GM18507 (cell line): ENCODE data around the gene RPH3AL.
"Not testable (repeated sequence)": the region's sequence is repeated elsewhere in the genome, so short reads cannot be mapped to it uniquely, and the experiment has no call there.

Experiments used
- DNase-seq: peaks from one replicate; pipeline ENCODE4 v3.0.0; 2011; ENCODE audit warnings: low read depth; ENCODE audit not compliant: insufficient read length; ENCODE audit errors: extremely low spot score
- FAIRE-seq: peaks from 2 replicates; lab custom pipeline; 2011; peaks lifted over from hg19 to GRCh38; lab: Jason Lieb, UNC

Gene RPH3AL

DNA sequence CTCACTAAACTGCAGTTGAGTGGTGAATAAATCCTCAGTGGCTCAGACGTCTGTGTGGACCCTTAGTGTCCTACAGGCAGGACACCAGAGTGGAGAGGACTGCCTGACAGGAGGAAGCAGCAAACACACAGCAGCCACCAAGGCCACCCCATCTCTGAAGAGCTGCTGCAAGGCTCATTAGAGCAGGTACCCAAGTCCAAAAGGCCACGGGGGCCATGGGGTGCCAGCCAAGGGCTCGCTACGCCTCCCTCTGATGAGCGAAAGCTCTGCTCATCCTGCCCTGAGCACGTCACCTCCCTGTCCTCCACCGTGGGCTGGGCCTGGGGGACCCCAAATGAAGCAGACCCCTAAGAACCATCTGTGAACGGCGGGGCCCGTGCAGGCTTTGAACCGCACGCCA lies 101.1 kb downstream of the RPH3AL start:
- DNase-seq (no peak), FAIRE-seq (no peak)

DNA sequence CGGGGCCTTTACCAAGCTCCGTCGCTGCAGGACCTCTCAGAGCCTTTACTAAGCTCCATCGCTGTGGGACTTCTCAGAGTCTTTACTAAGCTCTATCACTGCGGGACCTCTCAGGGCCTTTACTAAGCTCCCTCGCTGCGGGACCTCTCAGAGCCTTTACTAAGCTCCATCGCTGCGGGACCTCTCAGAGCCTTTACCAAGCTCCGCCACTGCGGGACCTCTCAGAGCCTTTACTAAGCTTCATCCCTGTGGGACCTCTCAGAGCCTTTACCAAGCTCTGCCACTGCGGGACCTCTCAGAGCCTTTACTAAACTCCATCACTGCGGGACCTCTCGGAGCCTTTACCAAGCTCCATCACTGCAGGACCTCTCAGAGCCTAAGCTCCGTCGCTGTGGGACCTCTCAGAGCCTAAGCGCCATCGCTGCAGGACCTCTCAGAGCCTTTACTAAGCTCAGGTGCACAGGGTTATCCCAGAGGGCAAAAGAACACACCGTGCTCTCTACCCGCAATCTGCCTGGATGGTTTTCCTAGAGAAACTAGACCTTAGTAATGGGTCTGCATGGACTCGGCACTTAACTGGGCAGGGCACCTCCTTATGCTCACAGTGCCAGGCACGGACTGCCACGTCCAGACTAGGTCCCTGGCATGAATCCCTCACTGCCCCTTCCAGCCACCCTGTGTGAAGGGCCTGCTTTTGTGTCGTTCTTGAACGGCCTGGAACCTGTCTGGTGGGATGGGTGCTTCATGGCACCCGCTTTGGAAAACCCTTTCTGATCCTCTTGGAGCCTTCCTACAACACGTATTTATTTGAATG lies 101.9 kb downstream of the RPH3AL start:
- DNase-seq (no peak), FAIRE-seq (no peak)

DNA sequence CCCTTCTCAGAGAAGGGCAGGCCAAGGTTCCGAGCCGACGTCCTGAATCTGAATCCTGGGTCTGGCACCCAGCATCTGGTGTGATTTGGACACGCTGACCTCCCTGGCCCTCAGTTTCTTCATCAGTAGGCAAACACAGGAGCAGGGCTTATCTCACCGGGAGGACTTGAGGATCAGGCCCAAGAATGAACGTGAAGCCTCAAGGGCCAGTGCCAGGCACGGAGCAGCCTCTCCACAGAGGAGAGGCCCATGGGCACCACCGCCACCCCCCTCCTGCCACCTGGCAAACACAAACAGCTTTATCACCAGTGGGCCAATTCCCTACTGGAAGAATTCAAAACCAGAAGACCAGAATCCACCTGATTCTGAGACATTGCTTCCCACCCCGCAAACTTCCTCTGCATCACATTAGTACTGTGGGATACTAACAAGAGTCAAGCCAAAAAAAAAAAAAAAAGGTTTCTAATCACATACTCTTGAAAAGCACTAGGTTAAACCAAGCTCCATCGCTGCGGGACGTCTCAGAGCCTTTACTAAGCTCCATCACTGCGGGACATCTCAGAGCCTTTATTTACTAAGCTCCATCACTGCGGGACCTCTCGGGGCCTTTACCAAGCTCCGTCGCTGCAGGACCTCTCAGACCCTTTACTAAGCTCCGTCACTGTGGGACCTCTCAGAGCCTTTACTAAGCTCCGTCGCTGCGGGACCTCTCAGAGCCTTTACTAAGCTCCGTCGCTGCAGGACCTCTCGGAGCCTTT lies 103.2 kb downstream of the RPH3AL start:
- DNase-seq, result no peak
- no peak for FAIRE-seq

DNA sequence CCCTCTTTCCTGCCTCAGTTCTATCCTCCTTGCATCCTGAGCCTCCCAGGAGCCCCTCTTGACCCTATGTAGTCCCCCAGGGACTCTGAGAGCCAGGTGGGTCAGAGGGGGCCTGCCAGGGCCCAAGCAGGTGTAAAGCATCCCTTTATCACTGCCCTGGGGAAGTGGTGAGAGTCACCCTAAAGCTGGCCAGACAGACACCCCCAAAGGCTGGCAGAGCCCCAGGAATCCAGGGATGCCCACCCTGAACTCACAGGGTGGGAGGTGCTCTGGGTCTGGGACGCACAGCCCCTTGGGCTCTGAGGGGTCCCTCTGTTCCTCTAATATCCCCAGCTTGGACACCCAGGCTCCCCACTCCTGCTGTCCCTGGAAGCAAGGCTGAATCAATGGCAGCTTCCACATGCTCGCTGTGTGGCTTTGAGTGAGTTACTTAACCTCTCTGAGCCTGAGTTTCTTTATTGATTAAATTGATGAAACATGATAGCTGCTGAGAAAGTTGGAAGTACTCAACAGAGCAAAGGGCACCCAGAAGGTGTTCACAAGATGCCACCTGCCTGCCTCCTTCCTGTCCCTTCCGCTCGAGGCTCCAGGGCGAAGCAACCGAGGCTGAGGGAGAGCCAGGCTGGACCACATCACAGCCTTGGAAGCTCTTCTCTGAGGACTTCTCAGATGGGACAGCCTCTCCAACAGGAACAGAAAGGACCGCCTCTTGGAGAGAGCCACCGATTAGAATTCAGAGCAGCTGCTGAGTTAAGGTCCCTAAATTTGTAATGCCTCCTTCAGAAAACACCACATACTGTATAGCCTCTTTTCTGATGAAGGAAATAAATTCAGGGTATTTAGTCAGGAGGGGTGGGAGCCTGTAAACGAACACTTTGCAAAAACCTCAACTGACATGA lies 104.0 kb downstream of the RPH3AL start:
- FAIRE-seq (no peak), DNase-seq (no peak)

DNA sequence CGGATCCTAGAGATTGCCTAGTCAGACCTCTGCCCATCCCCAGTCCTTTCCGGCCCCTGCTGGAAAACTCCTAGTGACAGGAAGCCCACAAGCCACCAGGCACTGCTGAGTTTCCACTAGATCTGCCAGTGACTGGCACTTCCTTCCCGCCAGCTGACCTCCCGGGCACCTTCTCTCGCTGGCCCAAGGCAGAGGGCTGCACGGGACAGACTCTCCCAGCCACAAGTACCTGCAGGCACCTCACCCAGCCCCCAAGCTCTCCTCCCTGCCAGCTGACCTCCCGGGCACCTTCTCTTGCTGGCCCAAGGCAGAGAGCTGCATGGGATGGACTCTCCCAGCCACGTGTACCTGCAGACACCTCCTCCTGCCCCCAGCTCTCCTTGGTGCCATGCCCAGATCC lies 104.8 kb downstream of the RPH3AL start:
- DNase-seq, result no peak
- FAIRE-seq, result no peak

DNA sequence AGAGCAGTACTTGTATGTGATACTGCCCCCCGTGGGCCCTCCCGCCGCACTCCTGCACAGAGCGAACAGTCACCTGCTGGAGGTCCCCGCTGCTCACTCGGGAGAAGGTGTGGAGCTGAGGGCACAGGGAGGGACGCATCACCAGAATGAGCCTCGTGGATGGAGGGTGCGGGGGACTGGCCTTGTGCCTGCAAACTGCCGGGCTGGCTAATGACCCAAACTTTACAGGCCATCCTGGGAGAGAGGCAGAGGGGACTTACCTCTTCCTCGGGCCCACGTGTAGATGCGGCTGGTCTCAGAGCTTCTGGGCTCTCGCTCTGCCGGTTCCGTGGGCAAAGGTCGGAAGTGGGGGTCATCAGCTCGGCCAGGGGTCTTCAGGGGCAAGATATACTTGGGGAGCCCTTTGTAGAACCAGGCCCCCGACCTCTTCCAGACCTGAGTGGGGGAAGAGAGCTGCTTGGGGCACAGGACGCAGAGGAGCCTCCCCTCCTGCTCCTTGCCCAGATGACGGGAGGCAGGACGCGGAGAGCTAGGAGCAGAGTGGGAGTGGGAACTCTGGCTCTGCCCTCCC lies 105.7 kb downstream of the RPH3AL start:
- DNase-seq (no peak), FAIRE-seq (no peak)

DNA sequence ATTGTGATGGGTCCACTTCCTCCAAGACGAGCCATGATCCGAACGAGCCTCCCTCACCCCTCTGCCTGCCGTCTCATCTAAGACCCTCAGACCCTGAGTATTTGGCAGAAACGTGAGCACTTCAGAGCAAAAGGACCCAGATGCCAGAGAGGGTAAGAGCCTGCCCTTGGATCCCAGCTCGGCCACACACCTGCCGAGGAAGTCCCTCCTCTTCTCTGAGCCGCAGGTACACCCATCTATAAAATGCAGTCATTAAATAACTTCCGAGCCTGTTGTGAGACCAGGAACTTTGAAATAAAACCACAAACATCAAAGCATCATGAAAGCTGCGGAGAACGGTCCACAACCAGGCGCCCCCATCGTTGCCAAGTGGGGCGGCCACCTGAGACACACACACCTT lies 106.4 kb downstream of the RPH3AL start:
- no peak for DNase-seq
- no peak for FAIRE-seq

DNA sequence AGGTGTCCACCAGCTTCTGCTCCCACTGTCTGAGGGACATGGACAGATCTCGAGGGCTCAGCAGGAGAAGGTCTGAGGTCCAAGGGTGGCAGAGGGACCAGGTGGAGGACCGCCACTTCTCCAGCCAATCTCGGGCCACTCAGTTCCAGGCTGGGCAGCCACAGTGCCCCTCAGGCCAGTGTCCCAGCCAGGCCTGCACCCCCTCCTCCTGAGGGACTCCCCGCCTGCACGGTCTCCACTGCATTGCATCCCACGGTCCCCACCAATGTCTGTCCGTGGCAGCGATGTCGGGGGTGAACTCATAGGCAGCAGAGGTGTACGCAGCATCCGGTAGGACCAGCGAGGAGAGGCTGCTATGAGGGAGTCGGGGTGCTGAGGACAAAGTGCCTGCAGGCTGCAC lies 107.0 kb downstream of the RPH3AL start:
- no peak for DNase-seq
- no peak for FAIRE-seq

DNA sequence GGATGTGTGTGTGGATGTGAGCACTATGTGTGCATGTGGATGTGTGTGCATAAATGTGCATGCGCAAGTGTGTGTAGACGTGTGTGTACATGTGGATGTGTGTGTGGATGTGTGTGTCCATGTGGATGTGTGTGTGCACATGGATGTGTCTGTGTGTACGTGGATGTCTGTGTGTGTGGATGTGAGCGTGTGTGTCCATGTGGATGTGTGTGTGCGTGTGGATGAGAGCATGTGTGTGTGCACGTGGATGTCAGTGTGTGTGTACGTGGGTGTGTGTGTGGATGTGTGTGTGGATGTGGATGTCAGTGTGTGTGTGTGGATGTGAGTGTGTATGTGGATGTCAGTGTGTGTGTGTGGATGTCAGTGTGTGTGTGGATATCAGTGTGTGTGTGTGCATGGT lies 107.6 kb downstream of the RPH3AL start:
- DNase-seq (no peak), FAIRE-seq (no peak)

DNA sequence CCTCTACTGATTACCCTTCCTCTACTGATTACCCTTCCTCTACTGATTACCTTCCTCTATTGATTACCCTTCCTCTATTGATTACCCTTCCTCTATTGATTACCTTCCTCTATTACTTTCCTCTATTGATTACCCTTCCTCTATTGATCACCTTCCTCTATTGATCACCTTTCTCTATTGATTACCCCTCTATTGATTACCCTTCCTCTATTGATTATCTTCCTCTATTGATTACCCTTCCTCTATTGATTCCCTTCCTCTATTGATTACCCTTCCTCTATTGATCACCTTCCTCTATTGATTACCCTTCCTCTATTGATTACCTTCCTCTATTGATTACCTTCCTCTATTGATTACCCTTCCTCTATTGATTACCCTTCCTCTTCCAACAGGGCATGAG lies 108.7 kb downstream of the RPH3AL start:
- not testable (repeated sequence) for FAIRE-seq, DNase-seq

DNA sequence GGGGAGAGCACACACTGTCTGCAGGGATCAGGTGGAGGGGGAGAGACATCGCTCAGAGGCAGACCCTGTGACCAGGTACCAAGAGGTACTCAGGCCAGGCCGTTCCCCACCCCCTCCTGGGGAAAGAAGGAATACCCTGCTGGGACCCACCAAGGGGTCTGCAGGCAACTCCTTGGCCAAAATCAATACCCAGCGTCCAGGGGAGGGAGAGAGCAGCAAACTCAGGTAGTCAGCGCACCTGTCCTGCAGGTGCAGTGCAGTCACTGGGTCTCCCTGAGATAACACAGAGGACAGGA lies 113.7 kb downstream of the RPH3AL start:
- FAIRE-seq (no peak), DNase-seq (no peak)

DNA sequence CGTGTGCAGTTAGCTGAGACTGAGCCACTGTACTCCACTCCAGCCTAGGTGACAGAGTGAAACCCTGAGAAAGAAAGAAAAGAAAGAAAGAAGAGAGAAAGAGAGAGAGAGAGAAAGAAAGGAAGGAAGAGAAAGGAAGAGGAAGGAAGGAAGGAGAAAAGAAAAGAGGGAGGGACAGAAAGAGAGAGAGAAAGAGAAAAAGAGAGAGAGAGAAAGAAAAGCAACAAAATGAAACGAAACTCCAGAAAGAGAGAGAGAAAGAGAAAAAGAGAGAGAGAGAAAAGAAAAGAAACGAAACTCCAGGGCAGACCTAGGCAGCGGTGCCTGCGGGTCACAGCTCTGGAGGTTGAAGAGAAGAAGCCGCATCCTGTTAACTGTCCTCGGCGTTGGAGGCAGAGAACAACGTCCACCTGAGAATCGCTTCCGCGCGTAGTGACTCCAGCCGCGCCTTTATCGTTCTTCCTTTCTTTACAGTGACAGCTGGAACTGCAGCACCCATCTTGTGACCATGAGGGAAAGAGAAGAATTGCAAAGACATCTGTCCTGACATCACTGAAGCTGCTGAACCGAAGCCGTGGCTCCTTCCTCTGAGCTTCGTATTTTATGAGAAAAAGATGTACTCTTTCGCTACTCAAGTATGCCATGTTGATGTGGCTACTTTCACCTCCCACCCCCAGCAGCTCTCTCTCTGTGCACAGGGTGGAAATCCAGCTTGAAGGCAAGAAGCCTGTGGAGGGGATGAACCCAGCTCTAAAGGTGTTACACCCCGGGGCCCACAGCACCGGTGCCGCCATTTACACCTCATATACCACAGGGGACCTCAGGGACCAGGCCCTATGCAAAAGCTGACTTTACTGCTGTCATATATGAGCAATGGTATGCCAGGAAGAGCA lies 114.3 kb downstream of the RPH3AL start:
- FAIRE-seq (peak; percentile 31), DNase-seq (no peak)

DNA sequence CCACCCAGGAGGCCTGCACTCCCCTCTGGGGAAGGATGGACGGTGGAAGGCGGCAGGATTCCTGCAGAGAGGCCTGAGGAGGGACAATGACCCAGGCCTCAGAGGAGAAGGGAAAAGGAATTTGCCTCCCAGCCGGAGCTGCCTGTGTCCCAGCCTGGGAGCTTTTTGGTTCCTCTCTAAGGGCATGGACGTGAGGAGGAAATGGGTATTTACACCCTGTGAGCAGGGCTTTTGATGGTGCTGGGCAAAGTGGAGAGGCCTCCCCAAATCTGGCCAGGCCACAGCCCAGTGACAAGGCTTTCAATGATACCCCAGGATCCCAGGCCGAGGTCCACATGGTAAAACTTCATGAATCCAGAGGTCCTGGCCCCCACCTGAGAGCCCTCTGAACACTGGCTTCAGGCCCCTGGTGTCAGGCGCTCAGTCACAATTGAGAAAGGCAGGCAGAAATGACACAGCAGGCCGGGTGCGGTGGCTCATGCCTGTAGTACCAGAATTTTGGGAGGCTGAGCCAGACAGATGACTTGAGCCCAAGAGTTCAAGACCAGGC lies 115.1 kb downstream of the RPH3AL start:
- FAIRE-seq (no peak), DNase-seq (no peak)

DNA sequence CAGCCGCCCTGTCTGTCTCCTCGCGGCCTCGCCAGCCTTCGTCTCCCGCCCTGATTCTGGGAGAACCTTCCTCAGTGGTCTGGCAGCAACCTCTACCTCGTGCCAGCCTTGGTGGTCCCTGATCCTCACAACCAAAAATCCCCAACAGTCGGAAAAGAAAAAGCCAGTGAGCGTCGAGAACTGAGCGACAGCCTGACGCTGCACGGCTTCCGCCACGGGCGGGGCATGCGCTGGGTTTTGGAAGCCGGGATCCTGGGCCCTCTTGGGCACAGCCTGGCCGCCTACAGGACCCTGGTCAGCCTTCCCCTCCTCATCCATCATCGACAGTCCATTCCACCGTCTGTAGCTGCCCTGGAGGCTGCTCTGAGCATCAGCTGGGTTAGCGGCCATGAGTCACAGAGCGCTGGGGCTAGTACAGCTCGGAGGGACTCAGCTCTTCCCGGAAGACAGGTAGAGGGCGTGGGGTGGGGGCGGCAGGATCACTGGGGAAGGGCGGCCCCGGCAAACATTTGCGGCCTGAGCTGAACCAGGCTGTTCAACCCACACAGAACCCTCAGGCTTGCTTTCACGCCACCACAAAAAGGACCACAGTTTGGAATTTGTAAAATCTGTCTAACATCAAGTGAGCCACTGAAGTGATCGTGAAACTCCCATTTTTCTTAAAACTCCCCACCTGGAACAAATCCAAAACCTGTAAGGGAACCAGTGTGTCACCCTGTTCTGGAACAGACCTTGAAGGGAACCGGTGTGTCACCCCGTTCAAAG lies 115.8 kb downstream of the RPH3AL start:
- FAIRE-seq, result no peak
- no peak for DNase-seq

DNA sequence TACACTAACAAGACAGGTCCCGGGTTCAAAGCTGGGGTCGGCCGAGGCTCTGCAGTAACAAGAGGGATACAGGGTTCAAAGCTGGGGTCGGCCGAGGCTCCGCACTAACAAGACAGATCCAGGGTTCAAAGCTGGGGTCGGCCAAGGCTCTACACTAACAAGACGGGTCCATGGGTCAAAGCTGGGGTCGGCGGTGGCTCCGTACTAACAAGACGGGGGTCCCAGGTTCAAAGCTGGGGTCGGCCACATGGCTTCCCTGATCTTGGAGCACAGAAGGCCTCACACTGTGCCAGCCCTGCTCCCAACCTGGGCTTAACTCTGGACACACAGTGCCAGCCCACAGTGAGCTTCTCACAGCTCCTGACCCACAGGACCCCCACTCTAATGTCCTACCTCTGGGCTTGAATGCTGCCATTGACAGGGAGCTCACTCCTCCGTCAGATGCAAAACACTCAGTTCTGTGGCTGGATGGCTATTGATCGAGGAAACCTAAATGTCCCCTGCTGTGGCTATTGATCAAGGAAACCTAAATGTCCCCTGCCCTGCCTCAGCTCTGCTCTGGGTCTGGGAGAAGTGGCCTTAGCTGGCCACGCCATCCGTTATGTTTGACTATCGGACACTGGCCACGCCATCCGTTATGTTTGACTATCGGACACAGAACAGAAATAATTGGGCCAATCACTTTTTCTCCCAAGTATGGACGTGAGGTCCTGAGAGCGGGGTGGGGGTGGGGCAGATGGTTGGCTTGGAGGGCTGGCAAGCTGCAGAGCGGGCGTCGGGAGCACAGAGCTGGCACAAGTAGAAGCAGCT lies 116.6 kb downstream of the RPH3AL start:
- DNase-seq, result no peak
- no peak for FAIRE-seq

DNA sequence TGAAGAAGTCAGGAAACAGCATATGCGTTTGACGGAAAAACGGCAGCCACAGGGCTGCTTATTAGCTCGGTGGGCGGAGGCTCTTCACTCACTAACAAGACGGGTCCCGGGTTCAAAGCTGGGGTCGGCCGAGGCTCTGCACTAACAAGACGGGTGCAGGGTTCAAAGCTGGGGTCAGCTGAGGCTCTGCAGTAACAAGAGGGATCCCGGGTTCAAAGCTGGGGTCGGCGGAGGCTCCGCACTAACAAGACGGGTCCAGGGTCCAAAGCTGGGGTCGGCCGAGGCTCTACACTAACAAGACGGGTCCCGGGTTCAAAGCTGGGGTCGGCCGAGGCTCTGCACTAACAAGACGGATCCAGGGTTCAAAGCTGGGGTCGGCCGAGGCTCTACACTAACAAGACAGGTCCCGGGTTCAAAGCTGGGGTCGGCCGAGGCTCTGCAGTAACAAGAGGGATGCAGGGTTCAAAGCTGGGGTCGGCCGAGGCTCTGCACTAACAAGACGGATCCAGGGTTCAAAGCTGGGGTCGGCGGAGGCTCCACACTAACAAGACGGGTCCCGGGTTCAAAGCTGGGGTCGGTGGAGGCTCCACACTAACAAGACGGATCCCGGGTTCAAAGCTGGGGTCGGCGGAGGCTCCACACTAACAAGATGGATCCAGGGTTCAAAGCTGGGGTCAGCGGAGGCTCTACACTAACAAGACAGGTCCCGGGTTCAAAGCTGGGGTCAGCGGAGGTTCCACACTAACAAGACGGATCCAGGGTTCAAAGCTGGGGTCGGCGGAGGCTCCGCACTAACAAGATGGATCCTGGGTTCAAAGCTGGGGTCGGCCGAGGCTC lies 117.4 kb downstream of the RPH3AL start:
- not testable (repeated sequence) for DNase-seq, FAIRE-seq
